HG02588 (cell line): ENCODE measurements around the gene SPOCK2.
"Not testable (repeated sequence)": the region's sequence is repeated elsewhere in the genome, so short reads cannot be mapped to it uniquely, and the experiment has no call there.

Experiments used
- ATAC-seq: cut with Tn5 transposase; IDR thresholded peaks from one replicate; pipeline ENCODE4 v1.9.1; 2021; ENCODE audit warnings: mild to moderate bottlenecking, moderate library complexity; ENCODE audit not compliant: unreplicated experiment

The SPOCK2 gene

DNA sequence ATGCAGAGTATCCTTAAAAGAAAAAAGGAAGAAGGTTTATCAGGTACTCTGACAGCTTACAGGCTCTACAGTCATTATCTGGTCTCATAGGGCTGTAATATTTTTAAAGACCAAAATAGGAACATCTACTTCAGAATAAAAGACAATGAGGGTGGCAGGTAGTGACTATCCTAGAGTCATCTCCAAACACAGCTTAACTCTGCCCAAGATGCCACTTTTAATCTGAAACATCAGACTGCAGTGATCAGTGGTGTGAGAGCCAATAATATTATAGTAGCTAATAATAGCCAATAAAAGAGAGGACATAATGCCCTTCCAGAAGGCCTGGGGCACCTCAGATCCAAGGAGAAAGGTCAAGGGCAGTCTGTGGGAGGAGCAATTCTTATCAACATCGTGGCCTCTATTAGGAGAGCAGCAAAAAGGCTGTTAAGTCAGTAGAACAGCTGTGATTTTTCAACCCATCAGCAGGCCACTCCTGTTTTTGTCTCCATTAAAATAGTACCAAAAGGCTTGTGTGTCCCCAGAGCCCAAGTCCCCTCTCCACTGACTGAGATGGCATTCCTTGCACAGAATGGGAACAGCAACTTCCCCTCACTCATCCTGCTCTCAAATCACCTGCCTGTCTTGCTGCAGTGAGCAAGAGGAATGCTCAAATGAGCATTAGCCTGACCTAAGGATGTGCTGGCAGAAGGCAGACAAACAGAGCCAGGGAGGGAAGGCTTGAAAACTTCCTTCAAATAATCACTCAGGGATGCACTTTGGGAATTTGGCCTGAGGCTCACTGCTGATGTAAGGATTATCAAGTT is 20.7 kb upstream of the SPOCK2 start:
- ATAC-seq = no peak

DNA sequence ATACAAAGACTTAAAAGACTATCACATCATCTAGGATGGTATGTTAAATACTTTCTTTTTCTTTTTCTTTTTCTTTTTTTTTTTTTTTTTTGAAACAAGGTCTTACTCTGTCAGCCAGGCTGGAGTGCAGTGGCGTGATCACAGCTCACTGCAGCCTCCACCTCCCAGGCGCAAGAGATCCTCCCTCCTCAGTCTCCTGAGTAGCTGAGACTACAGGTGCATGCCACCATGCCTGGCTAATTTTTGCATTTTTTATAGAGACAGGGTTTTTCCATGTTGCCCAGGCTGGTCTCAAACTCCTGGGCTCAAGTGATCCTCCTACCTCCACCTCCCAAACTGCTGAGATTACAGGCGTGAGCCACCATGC is 19.6 kb upstream of the SPOCK2 start:
- ATAC-seq = not testable (repeated sequence)

DNA sequence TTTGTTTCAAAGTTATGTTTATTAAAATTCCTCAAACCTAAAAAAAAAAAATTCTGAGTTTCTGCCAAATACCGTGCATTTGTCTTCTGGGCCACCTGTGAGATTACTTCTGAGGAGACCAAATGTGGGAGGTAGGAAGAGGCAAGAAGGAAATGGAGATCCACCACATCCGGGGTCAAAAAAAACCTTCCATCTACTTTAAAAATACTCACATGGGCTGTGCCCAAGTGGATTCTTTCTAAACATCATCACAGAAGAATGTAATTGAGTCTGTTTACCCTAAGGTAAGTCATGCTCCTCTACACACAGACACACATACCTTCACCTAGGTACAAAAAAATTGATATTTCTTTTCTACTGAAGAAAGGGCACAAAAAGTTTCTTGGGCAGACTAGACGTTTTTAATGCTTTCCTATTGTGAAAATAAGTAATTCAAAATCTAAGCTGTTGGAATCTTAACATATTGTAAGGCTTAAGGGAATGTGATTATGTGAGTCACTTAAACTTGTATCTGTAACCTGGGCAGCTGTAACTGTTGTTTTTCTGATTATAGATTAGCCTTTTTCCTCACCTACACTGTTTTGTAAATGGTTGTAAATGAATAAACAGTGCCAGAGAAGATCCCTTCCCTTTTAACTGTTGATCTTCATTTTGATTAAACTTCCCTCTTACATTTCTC is 19.1 kb upstream of the SPOCK2 start:
- no peak for ATAC-seq

DNA sequence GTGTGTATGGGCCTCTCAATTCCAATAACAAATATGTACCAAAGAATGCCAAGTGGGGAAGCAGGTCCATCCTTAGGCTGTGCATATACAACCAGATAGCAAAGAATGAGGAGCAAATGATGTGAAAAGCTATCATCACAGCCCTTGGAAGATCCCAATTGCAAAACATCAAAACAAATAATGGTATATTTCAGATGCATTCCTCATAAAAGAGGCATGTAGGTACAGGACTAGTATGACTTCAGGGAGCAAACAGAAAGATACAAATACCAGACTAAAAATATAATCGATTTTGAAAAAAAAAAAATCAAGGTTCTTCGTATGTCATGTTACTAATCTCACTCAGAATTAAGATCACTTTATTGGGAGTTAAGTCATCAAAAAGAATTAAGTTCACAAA is 18.5 kb upstream of the SPOCK2 start:
- ATAC-seq = no peak

DNA sequence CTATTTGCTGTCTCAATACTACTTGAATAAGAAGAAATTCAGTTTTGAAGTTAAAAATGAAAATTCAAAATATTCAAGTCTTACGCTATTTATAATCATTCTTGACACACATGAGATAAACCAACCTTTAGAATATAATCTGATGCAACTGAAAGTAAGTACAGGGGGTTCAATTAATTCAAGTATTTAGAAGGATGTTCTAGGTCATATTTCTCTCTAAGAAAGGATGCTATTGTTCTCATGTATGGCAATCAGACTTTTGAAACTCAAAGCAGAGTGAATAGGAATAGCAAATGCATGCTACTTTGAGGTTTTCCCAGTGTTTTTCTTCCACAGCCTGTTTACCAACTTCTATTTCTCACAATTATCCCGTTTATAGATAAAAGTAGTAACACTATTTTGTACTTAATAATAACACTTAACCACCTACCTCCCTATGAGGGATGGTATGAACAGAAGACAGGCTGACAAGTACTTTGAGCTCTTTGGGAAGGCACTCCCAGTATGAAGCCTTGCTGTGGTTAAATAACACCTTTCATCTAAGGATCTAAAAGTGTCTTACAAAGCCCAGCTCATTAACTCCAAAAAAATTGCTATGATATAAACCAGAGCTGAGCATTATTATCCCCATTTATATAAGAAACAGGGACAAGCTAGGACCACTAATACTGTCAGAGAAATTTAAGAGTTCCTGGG is 18.0 kb upstream of the SPOCK2 start:
- no peak for ATAC-seq

DNA sequence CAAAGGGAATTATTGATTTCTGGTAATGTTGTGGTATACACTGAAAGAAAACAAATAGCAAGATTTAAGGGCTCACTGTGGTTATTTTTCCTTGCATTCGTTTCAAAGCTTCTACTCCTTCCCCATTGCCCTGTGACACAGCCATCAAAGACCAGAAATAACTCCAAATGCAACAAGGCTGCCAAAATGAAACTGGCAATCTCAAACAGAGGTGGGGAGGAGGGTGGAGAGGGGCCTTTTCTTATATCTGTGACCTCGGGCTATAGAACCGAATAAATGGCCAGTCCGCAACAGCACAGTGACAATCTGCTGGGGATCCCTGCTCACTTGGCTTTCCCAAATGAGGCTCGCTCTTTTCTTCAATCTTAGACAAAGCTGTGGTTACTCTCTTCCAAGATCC is 17.4 kb upstream of the SPOCK2 start:
- ATAC-seq = no peak

DNA sequence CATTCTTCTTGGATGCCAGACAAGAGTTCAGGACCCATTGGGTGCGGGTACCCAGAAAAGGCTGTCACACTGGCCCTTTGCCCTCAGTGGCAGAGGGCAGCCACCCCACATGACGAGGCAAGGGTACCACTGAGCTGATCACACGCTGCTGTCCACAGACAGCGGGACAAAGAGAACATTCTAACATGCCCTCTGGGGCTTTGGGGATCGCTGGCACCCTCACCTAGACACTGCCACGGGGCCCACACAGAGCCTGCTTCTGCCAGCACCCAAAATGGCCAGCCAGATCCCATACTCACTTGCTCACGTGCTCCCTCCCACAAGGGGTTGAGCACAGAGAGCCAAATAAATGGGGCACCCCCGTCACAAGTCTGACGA is 16.7 kb upstream of the SPOCK2 start:
- no peak for ATAC-seq

DNA sequence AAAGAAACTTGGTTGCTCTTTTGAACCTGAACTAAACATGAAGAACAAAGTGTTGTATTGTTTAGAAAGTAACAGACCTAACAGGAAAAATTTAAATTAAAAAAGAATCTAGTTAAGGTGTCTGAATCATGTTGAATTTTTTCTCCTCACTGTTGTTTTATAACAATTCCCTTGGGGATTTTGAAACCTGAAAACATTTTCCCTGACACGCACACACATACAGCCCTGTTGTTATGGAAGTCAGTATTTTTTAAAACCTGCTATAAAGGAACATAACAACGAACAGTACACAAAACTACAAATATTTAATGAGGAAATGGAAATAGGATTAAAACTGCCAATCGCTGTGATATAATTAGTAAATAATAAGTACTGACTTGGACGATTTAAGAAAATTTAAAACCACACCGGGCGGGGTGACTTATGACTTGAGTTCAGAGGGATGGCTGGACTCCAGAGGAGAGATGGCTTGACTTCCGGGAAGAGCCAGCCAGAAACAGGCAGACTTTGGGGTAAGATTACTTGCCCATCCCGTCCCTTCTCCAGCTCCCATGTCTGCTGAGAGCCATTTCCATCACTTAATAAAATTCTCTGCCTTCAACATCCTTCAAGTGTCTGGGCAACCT is 16.2 kb upstream of the SPOCK2 start:
- no peak for ATAC-seq

DNA sequence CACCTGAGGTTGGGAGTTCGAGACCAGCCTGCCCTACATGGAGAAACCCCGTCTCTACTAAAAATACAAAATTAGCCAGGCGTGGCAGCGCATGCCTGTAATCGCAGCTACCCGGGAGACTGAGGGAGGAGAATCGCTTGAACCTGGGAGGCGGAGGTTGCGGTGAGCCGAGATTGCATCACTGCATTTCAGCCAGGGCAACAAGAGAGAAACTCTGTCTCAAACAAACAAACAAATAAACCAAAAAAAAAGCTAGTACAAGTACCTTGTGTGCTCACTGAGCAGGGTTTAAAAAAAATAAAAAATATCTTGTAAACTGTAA is 11.2 kb upstream of the SPOCK2 start:
- no peak for ATAC-seq

DNA sequence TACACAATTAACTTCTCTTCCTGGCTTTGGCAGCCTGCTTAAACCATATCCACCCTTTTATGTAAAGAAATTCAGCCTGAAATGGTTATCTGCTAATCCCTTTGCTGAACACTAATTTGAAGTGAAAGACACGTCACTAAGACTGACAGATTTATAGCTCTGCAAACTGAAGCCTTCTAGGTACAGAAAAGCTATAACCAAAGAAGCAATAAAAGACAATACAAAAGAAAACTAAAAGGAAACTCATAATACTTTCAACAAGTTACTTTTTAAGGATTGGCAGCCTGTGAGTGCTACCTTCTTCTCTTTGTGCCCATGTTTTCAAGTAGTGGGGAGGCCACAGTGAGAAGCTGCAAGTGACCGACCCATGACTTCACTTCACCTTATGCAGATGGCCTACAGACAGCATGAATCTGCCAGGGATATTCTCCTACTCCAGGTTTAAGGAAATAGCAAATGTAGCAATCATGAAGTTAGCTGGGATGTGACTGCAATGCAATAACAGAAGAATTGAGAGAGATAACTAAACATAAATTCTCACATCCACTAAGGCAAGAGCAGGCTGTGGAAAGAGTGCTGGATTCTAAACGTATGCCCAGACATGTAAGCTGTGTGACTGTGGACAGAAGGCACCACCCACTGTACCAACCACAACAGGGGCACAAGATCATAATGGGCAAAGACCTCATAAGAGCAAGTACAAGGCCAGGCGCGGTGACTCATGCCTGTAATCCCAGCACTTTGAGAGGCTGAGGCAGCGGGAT is 10.7 kb upstream of the SPOCK2 start:
- no peak for ATAC-seq

DNA sequence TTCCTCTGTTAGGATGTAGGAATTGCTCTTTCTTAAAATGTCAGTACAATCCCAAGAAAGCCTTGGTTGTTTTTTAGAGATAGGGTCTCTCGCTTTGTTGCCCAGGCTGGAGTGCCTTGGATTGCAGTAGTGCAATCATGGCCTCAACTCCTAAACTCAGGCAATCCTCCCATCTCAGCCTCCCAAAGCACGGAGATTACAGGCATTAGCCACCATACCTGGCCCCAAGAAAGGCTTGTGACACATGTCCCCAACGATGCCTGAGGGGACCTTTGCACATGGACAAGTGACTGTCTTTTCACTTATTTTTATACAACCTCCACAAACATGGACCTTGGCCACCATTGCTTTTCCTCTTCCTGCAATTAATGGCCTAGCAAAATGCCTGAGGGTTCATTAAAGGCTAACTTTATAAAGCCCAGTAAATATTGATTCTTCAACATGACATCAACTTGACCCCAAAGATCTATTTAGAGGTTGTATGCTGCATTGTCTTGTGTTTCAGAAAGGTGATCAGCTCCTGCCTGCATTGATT is 10.0 kb upstream of the SPOCK2 start:
- ATAC-seq = no peak

DNA sequence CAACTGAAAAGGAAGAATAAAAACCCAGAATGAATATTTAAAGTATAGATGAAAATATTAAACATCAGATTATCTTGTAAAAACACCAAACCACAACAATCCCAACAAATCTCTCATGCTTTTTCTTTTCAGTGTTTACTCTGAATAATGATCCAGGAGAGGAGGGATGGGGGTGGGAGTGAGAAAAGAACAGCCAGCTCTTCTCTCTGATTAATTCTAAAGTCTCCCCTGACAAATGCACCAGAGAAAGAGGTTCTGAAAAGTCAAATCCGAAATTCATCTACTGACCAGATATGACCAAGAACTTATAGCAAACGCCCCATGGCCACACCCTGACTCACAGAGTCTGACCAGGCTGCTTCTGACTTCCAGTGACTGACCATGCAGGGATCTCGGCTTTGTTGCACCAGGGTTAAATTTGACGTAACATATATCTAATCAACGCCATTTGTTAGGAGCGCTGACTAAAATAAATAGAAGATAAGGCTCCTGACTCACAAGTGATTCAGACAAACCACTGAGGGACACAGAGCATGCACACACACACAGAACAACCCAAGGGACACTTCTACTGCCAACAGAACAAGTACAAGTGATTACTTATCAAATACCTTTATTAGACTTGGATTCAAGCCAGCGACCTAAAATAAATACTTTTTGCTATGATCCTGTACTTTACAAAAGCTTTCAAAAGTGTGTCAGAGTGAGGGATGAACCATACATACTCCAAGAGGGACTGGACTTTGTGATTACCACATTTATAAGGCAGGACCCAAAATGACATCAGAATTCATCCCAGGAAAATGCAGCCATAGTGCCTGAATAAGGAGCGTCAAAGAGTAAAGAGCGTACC is 9.3 kb upstream of the SPOCK2 start:
- no peak for ATAC-seq

DNA sequence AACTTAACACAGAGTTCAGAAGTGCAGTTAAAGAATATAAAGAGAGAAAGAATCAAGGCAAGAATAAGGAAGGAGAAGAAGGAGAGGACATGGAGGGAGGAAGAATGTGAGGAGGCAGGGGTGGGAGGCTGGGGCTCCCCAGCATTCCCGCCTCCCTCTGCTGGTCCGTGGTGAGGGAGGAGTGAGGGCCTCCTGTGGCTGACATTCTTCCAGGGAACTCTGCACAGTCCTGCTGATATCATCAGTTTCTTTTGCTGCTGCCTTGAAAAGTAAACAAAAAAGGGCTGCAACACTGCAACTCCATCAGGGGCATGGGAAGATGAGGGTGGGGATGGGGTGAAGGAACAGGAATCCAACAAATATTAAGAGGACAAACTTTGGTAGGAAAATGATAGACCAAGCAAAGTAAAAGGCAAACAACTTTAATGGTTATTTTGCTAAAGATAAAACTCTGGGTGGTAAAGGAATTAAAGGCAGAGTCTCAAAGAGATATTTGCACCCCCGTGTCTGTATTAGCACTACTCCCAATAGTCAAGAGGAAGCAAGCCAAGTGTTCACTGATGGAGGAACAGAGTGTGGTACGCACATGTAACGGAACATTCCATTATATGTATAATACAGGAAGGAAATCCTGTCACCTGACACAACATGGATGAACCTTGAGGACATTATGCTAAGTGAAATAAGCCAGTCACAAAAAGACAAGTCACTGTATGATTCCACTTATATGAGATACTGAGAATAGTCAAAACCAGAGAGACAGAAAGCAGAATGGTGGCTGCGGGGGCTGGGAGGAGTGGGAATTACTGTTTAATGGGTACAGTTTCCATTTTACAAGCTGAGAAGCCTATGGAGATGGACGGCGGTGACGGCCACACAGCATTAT is 8.0 kb upstream of the SPOCK2 start:
- ATAC-seq = no peak

DNA sequence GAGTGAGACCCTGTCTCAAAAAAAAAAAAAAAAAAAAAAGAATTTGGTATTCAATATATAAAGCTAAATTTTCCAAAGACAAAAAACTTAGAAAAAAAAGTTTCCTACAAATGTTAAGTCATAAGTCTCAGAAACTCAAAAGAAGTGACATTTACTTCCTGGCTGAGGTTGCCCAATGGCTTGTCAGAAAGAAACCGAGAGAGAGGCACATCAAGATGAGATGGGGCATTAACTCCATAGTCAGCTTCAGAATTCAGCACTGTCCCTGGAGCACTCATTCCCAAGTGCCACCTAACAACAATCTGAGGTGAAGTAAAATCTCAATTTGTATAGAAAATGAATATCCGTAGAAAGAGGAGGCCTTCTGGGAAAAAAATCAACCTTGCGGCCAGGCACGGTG is 6.8 kb upstream of the SPOCK2 start:
- no peak for ATAC-seq

DNA sequence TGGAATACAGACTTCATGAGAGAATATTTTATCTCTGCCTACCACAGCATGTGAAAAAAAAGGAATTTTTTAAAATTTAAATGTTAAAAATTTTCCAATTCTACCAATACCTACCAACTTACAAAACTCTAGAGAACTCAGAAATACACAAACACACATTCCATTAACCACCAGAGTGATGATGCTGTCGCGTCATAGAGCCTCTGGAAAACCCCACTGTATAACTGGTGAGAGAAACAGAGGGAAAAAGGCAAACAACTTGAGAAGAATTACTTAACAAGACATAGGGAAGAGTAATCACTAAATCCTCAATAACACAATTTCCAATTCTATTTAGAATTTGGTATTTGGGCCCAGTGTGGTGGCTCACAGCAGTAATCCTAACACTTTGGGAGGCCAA is 6.2 kb upstream of the SPOCK2 start:
- no peak for ATAC-seq

DNA sequence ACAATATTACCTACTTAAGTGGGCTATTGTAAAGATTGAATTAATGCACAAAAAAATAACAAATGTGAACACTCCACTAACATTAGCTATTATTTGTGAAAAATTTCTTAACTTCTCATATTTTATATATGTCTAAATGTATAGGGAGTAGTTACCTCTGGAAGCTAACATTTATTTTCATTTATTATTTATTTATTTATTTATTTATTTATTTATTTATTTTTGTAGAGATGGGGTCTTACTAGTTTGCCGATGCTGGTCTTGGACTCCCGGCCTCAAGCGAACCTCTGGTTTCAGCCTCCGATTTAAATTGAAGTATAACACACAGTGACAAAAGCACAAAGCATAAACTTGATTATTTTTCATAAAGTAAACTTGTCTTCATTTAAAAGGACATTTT is 5.1 kb upstream of the SPOCK2 start:
- ATAC-seq = no peak

DNA sequence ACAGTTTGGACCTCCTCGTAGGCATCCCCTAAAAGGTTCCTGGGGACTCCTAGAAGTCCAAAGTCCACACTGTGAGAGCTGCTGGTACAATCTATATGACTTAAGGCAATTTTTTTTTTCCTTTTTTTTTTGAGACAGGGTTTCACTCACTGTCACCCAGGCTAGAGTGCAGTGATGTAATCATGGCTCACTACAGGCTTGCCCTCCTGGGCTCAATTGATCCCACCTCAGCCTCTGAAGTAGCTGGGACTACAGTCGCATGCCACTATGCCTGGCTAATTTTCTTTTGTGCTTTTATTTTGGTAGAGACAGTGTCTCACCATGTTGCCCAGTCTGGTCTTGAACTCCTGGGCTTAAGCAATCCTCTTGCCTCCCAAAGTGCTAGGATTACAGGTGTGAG is 4.6 kb upstream of the SPOCK2 start:
- ATAC-seq = no peak

DNA sequence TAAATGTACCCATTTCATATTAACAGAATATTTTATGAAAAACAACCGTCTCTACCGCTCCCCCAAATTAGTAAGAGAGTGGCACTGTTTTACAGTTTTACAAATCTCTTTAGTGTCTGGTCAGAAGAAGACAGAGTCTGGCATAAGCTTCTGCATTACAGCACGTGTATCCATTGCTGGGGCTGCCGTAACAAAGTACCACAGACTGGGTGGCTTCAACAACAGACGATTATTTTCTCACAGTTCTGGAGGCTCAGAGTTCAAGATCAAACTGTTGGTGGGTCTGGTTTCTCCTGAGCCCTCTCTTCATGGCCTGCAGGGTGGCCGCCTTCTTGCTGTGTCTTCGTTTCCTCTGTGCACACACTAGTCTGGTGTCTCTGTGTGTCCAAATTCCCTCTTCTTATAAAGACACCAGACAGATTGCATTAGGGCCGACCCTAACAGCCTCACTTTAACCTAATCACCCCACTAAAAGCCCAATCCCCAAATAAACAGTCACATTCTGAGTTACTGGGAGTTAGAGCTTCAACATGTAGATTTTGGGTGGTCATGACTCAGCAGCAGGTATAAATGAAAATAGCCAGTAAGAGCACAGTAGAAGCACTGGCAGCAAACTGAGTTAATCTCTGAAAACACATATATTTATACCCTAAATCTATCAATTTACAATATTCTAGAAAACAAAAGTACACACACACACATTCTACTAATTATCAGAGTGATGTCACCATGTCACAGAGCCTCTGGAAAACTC is 4.0 kb upstream of the SPOCK2 start:
- ATAC-seq = no peak
